ENCODE measurements around the gene ZNF14.
"Not testable (repeated sequence)": the region's sequence is repeated elsewhere in the genome, so short reads cannot be mapped to it uniquely, and the experiment has no call there.

The ZNF14 gene

DNA sequence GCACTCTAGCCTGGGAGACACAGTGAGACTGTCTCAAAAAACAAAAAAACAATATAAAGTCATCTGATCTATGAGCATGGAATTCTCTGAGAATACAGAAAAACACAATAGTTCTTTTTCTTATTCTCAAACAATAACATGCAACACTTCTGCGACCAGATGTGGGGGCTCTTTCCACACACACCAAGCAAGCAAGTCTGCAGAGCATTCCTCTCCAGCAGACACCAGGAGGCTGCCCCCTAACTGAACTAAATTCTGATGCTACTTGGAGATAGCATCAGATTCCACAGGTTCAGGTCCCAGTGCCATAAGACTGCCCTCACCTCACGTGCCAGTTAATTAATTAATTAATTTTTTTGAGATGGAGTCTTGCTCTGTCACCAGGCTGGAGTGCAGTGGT is 36.5 kb downstream of the ZNF14 start:
- Histone ChIP-seq H3K4me2 (ENCODE audit: low read length) (no peak overlapping the region), H3K9me3 (ENCODE audit: control insufficient read depth, insufficient read depth, low read length) (no peaks in the 10 kb centered on the region), H3F3A (ENCODE audit: control insufficient read depth, insufficient read depth) (no peaks in the 10 kb centered on the region), H3K4me1 (ENCODE audit: control insufficient read depth, low read length) (no peaks in the 10 kb centered on the region), H3K9me2 (replicated peaks; ENCODE audit: control insufficient read depth, low read length) (no peaks in the 10 kb centered on the region), H3K4me3 (ENCODE audit: low read length) (no peak overlapping the region), H3K27ac (ENCODE audit: low read depth, low read length) (no peak overlapping the region), H4K20me1 (ENCODE audit: control insufficient read depth, insufficient read depth, low read depth, low read length) (no peaks in the 10 kb centered on the region), H3K27me3 (ENCODE audit: control insufficient read depth, low read length) (no peaks in the 10 kb centered on the region), H3K79me2 (ENCODE audit: control insufficient read depth, low read length) (no peaks in the 10 kb centered on the region), H3K36me3 (ENCODE audit: control insufficient read depth, low read length) (no peaks in the 10 kb centered on the region)
- TF ChIP-seq, protein P1, sequence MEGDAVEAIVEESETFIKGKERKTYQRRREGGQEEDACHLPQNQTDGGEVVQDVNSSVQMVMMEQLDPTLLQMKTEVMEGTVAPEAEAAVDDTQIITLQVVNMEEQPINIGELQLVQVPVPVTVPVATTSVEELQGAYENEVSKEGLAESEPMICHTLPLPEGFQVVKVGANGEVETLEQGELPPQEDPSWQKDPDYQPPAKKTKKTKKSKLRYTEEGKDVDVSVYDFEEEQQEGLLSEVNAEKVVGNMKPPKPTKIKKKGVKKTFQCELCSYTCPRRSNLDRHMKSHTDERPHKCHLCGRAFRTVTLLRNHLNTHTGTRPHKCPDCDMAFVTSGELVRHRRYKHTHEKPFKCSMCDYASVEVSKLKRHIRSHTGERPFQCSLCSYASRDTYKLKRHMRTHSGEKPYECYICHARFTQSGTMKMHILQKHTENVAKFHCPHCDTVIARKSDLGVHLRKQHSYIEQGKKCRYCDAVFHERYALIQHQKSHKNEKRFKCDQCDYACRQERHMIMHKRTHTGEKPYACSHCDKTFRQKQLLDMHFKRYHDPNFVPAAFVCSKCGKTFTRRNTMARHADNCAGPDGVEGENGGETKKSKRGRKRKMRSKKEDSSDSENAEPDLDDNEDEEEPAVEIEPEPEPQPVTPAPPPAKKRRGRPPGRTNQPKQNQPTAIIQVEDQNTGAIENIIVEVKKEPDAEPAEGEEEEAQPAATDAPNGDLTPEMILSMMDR (IDR thresholded peaks at IDR 0.05; ENCODE audit: low read depth, low read length, poor library complexity, severe bottlenecking): no peak
- no peak for TF ChIP-seq EZH2phosphoT487 (IDR thresholded peaks at IDR 0.05; ENCODE audit: borderline replicate concordance, low read length)

DNA sequence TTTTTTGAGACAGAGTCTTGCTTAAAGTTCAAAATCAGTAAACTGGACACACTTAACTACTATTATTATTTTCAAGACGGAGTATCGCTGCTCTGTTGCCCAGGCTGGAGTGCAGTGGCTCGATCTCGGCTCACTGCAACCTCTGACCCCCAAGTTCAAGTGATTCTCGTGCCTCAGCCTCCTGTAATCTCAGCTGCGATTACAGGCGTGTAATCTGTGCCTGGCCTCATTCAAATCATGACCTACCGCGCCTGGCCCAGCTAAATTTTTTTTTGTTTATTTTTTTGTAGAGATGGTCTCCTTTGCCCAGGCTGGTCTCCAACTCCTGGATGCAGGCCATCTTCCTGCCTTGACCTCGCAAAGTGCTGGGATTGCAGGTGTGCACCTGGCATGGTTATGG is 41.2 kb downstream of the ZNF14 start:
- Histone ChIP-seq H3K36me3 (ENCODE audit: control insufficient read depth, low read length) (no peaks in the 10 kb centered on the region), H3K27me3 (ENCODE audit: control insufficient read depth, low read length) (no peaks in the 10 kb centered on the region), H3K27ac (ENCODE audit: low read depth, low read length) (no peak overlapping the region), H3K9me3 (ENCODE audit: control insufficient read depth, insufficient read depth, low read length) (no peaks in the 10 kb centered on the region), H3K9me2 (replicated peaks; ENCODE audit: control insufficient read depth, low read length) (no peaks in the 10 kb centered on the region), H3K4me3 (ENCODE audit: low read length) (no peak overlapping the region), H3K4me1 (ENCODE audit: control insufficient read depth, low read length) (no peaks in the 10 kb centered on the region), H3F3A (ENCODE audit: control insufficient read depth, insufficient read depth) (no peaks in the 10 kb centered on the region), H3K79me2 (ENCODE audit: control insufficient read depth, low read length) (no peaks in the 10 kb centered on the region), H3K4me2 (ENCODE audit: low read length) (no peak overlapping the region), H4K20me1 (ENCODE audit: control insufficient read depth, insufficient read depth, low read depth, low read length) (no peaks in the 10 kb centered on the region)
- no peak for TF ChIP-seq EZH2phosphoT487 (IDR thresholded peaks at IDR 0.05; ENCODE audit: borderline replicate concordance, low read length)
- TF ChIP-seq, protein P1 (IDR thresholded peaks at IDR 0.05; ENCODE audit: low read depth, low read length, poor library complexity, severe bottlenecking): no peak

DNA sequence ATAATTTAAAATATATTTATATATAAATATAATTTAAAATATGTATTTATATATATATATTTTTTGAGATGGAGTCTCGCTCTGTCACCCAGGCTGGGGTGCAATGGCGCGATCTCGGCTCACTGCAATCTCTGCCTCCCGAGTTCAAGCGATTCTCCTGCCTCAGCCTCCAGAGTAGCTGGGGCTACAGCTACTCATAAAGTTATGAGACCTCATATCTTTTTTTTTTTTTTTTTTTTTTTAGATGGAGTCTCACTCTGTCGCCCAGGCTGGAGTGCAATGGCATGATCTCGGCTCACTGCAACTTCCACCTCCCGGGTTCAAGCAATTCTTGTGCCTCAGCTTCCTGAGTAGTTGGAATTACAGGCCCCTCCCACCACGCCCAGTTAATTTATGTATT is 43.9 kb downstream of the ZNF14 start:
- H3K4me1 ChIP-seq (ENCODE audit: control insufficient read depth, low read length); H3K79me2 ChIP-seq (ENCODE audit: control insufficient read depth, low read length); H3K36me3 ChIP-seq (ENCODE audit: control insufficient read depth, low read length); H3K27ac ChIP-seq (ENCODE audit: low read depth, low read length); H3K4me2 ChIP-seq (ENCODE audit: low read length); H4K20me1 ChIP-seq (ENCODE audit: control insufficient read depth, insufficient read depth, low read depth, low read length); H3F3A ChIP-seq (ENCODE audit: control insufficient read depth, insufficient read depth); H3K9me2 ChIP-seq (replicated peaks; ENCODE audit: control insufficient read depth, low read length); H3K9me3 ChIP-seq (ENCODE audit: control insufficient read depth, insufficient read depth, low read length); H3K27me3 ChIP-seq (ENCODE audit: control insufficient read depth, low read length); H3K4me3 ChIP-seq (ENCODE audit: low read length): not testable (repeated sequence)

DNA sequence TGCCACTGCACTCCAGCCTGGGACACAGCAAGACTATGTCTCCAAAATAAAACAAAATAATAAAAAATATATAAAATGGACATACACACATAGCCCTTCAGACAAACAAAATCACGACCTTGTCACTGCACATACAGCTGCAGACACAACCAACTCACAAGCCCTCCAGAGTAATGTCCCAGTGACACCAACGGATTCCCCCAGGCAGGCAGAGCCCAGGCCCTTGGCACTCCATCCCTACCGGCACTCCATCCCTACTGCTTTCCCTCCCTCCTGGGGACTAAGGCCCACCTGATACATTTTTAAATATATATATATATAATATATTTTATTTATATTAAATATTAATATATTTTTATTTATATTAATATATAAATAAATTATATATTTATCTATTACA is 45.8 kb downstream of the ZNF14 start:
- no peaks in the 10 kb centered on the region; the same call in 1 of the 2 replicates for H3K9me3 ChIP-seq (ENCODE audit: control insufficient read depth, insufficient read depth, low read length)
- H3K79me2 ChIP-seq (ENCODE audit: control insufficient read depth, low read length): peaks cover 13% of the 10 kb centered on the region
- H3K27me3 ChIP-seq (ENCODE audit: control insufficient read depth, low read length): no peaks in the 10 kb centered on the region
- no peaks in the 10 kb centered on the region for H3K9me2 ChIP-seq (replicated peaks; ENCODE audit: control insufficient read depth, low read length)
- H3K36me3 ChIP-seq (ENCODE audit: control insufficient read depth, low read length): peaks cover 17% of the 10 kb centered on the region
- no peak overlapping the region for H3K4me3 ChIP-seq (ENCODE audit: low read length)
- no peaks in the 10 kb centered on the region for H4K20me1 ChIP-seq (ENCODE audit: control insufficient read depth, insufficient read depth, low read depth, low read length)
- H3K4me2 ChIP-seq (ENCODE audit: low read length): no peak overlapping the region
- no peak overlapping the region for H3K27ac ChIP-seq (ENCODE audit: low read depth, low read length)
- H3F3A ChIP-seq (ENCODE audit: control insufficient read depth, insufficient read depth): peaks cover 4% of the 10 kb centered on the region; the same call in 1 of the 2 replicates
- TF ChIP-seq, protein P1 (IDR thresholded peaks at IDR 0.05; ENCODE audit: low read depth, low read length, poor library complexity, severe bottlenecking): no peak
- no peak for TF ChIP-seq EZH2phosphoT487 (IDR thresholded peaks at IDR 0.05; ENCODE audit: borderline replicate concordance, low read length)
- no peaks in the 10 kb centered on the region for H3K4me1 ChIP-seq (ENCODE audit: control insufficient read depth, low read length)

Measured in DOHH2 (cell line).